Panc1 (cell line): Measurements from ENCODE around the gene MIOS.

Experiments used
- POLR2AphosphoS5 ChIP-seq: IDR thresholded peaks from 2 replicates; pipeline ENCODE4 v1.6.1; 2012; ENCODE audit warnings: mild to moderate bottlenecking, low read depth, low read length, moderate library complexity
- TF ChIP-seq, protein P1 (sequence below): fragments of 450-650 bp; IDR thresholded peaks from 2 replicates; pipeline ENCODE4 v1.5.1; 2017; ENCODE audit warnings: mild to moderate bottlenecking

DNA sequence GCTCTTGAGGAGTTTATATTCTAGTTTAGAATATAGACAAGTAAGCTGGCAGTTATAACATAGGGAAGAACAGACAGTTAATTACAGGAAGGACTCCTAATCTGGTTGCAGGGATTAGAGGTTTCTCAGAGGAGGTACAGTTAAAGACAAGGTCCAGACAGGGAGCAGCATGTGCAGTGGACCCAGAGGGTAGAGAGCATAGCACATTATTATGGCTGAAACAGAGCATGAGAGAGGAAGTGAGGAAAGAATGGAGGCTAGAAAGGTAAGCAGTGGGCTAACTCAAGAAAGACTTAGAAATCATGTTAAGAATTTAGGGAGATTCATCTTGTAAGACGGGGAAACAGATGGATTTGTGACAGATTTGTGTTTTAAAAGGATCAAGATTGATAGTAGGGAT, 9.7 kb downstream of the MIOS start:
- TF ChIP-seq, protein P1, sequence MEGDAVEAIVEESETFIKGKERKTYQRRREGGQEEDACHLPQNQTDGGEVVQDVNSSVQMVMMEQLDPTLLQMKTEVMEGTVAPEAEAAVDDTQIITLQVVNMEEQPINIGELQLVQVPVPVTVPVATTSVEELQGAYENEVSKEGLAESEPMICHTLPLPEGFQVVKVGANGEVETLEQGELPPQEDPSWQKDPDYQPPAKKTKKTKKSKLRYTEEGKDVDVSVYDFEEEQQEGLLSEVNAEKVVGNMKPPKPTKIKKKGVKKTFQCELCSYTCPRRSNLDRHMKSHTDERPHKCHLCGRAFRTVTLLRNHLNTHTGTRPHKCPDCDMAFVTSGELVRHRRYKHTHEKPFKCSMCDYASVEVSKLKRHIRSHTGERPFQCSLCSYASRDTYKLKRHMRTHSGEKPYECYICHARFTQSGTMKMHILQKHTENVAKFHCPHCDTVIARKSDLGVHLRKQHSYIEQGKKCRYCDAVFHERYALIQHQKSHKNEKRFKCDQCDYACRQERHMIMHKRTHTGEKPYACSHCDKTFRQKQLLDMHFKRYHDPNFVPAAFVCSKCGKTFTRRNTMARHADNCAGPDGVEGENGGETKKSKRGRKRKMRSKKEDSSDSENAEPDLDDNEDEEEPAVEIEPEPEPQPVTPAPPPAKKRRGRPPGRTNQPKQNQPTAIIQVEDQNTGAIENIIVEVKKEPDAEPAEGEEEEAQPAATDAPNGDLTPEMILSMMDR: no peak
- no peak for TF ChIP-seq POLR2AphosphoS5
